ENCODE data around the gene PIH1D1. TPM values are rescaled to one million over a fixed set of nuclear protein-coding genes. Genes with fewer than 3 reads are reported as not detected.

PIH1D1 gene
- total RNA-seq, 2 experiments from 2014 or later = 145 to 151 TPM

DNA sequence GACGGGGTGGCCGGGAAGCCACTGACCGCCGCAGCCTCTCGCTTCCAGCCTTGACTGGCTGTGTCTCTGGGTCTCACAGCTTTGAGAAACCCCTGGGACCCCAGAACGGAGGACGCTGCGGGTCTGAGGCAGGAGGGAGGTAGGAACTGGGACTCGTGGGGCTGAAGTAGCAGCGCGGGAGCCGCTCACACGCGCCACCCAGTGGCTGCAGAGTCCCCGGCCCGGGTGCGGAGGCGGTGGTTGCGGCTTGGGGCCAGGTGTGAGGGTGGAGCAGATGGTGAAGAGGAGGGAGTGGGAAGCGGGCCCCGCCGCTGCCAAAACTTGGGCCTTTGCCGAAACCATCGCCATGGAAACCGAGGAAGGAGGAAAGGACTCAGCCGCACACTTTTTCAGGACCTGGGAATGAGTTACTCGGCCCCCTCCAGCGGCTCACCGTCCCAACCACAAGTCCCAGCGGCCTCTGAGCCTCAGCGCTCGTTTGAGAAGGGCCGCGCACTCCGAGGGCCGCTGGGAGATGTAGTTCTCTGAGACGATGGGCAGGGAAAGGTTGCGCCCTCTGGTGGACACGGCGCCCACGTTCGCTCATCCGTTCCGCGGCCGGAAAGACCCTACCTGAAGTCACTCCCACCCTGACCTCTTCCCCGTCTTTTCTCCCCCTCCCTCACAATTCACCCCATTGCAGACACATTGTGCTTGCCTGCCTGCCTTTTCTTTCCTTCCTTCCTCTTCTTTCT lies 8.1 kb downstream of the PIH1D1 start:
- H3K4me1 ChIP-seq (ENCODE audit: insufficient read depth, low read length) = peaks cover 47% of the 10 kb centered on the region
- intact Hi-C loops (cut with DNase I, micrococcal nuclease) = loop anchor here (1.0 to 10.0 kb wide), 7 partner anchors 8 to 449 kb away; partner anchors contain the start of genes FLT3LG (in 1 of the 2), GYS1 (in 1 of the 2), PIH1D1 (in 1 of the 2) and RUVBL2 (in 1 of the 2)
- POLR2A ChIA-PET = interaction anchor here (0.7 to 1.9 kb wide), 7 partner anchors 26 to 52 kb away, joined by 3 to 5 read pairs (median 3); partner anchors contain the start of gene FLT3LG
- Mint-ChIP-seq H3K36me3 (ENCODE audit: low read depth) (peaks cover 34% of the 10 kb centered on the region), H3K27me3 (peaks cover 47% of the 10 kb centered on the region), H3K27ac (peak overlapping the region; percentile 84), H3K4me3 (peak overlapping the region; percentile 85), H3K9me3 (no peaks in the 10 kb centered on the region), H3K4me1 (ENCODE audit: low read depth) (peaks cover 41% of the 10 kb centered on the region)
- CTCF ChIA-PET = interaction anchor here (0.6 to 3.9 kb wide), 14 partner anchors 8 to 187 kb away, joined by 3 to 19 read pairs (median 4); partner anchors contain the start of genes CD37, FLT3LG and PIH1D1
- H3K9me3 ChIP-seq (ENCODE audit: control insufficient read depth in 1 of 2, insufficient read depth in 1 of 2, low read length in 2 of 2) = no peaks in the 10 kb centered on the region
- H3K27me3 ChIP-seq (ENCODE audit: control insufficient read depth in 1 of 2, insufficient read depth in 2 of 2, low read length in 2 of 2) = peaks cover 39% of the 10 kb centered on the region in 2 experiments
- peak; percentile 89 to 96 (median 91) for DNase-seq
- TF ChIP-seq, protein P1, sequence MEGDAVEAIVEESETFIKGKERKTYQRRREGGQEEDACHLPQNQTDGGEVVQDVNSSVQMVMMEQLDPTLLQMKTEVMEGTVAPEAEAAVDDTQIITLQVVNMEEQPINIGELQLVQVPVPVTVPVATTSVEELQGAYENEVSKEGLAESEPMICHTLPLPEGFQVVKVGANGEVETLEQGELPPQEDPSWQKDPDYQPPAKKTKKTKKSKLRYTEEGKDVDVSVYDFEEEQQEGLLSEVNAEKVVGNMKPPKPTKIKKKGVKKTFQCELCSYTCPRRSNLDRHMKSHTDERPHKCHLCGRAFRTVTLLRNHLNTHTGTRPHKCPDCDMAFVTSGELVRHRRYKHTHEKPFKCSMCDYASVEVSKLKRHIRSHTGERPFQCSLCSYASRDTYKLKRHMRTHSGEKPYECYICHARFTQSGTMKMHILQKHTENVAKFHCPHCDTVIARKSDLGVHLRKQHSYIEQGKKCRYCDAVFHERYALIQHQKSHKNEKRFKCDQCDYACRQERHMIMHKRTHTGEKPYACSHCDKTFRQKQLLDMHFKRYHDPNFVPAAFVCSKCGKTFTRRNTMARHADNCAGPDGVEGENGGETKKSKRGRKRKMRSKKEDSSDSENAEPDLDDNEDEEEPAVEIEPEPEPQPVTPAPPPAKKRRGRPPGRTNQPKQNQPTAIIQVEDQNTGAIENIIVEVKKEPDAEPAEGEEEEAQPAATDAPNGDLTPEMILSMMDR (IDR thresholded peaks at IDR 0.05) = peak; percentile 95
- peak; percentile 89 for ATAC-seq (ENCODE audit: poor library complexity)
- no peak overlapping the region for H3K27ac ChIP-seq (ENCODE audit: low read depth in 1 of 2, low read length in 2 of 2)
- peaks cover 16% of the 10 kb centered on the region for H3K36me3 ChIP-seq (ENCODE audit: insufficient read depth, low read length)
- peak overlapping the region; percentile 66 for H3K4me3 ChIP-seq (ENCODE audit: low read length)

DNA sequence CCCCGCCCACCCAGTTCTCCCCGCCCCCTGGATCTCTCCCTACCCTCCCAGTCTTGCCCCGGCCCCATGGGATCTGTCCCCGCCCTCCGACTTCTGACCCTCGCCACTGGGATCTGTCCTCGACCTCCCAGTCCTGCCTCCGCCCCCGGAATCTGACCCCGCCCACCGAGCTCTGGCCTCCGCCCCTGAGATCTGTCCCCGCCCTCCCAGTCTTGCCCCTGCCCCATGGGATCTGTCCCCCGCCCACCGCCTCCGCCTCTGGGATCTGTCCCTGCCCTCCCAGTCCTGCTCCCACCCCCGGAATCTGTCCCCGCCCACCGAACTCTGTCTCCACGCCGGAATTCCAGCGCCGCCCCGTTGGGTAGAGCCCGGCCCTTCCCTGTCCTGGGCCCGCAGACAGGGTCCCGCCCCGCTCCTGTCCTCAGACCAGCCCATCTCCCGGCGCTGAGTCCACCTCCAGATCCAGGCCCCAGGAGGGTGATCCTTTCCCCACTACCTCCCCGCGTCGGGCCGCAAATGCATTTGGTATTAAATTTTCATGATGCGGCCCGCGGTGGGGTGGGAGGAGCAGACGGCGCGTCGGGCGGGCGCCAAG lies 8.7 kb downstream of the PIH1D1 start:
- Histone ChIP-seq H3K27ac (ENCODE audit: low read depth in 1 of 2, low read length in 2 of 2) (no peak overlapping the region), H3K4me3 (ENCODE audit: low read length) (peak overlapping the region; percentile 66), H3K27me3 (ENCODE audit: control insufficient read depth in 1 of 2, insufficient read depth in 2 of 2, low read length in 2 of 2) (peaks cover 45 to 46% of the 10 kb centered on the region in 2 experiments), H3K4me1 (ENCODE audit: insufficient read depth, low read length) (peaks cover 41% of the 10 kb centered on the region), H3K9me3 (ENCODE audit: control insufficient read depth in 1 of 2, insufficient read depth in 1 of 2, low read length in 2 of 2) (no peaks in the 10 kb centered on the region), H3K36me3 (ENCODE audit: insufficient read depth, low read length) (peaks cover 11% of the 10 kb centered on the region)
- ChIA-PET POLR2A (interaction anchor here (0.9 to 1.9 kb wide), 5 partner anchors 28 to 51 kb away, joined by 3 to 6 read pairs (median 4); no protein-coding TSS in a partner anchor), CTCF (interaction anchor here (0.7 to 3.9 kb wide), 10 partner anchors 9 to 107 kb away, joined by 3 to 19 read pairs (median 4); partner anchors contain the start of genes CD37, FLT3LG and PIH1D1)
- peak overlapping the region; percentile 84 for H3K27ac Mint-ChIP-seq
- H3K9me3 Mint-ChIP-seq = no peaks in the 10 kb centered on the region
- peaks cover 54% of the 10 kb centered on the region for H3K27me3 Mint-ChIP-seq
- peaks cover 36% of the 10 kb centered on the region for H3K4me1 Mint-ChIP-seq (ENCODE audit: low read depth)
- intact Hi-C loops (cut with DNase I, micrococcal nuclease) = loop anchor here (1.0 to 10.0 kb wide), 7 partner anchors 8 to 448 kb away; partner anchors contain the start of genes FLT3LG (in 1 of the 2), GYS1 (in 1 of the 2), PIH1D1 (in 1 of the 2) and RUVBL2 (in 1 of the 2)
- DNase-seq (peak in 11 of 14 experiments; percentile 25 to 74 (median 51)), ATAC-seq (ENCODE audit: poor library complexity) (peak; percentile 28)
- TF ChIP-seq, protein P1 (IDR thresholded peaks at IDR 0.05) = no peak
- H3K36me3 Mint-ChIP-seq (ENCODE audit: low read depth) = peaks cover 29% of the 10 kb centered on the region
- peak overlapping the region; percentile 85 for H3K4me3 Mint-ChIP-seq

DNA sequence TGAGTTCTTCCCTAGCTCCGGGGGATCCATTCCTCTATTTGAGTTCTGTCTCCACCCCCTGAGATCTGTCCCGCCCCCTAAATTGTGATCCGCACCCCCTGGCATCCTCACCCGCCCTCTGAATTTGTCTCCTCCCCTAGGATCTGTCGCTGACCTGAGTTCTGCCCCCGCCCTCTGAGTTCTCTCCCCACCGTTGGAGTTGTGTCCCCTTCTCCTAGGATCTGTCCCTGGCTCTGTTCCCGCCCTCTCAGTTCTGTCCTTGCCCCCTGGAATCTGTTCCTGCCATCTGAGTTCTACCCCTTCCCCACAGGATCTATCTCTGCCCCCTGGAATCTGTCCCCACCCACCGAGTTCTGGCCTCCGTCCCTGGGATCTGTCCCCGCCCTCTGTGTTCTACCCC lies 9.3 kb downstream of the PIH1D1 start:
- TF ChIP-seq, protein P1 (IDR thresholded peaks at IDR 0.05) = no peak
- peaks cover 50 to 51% of the 10 kb centered on the region in 2 experiments for H3K27me3 ChIP-seq (ENCODE audit: control insufficient read depth in 1 of 2, insufficient read depth in 2 of 2, low read length in 2 of 2)
- H3K27ac Mint-ChIP-seq = no peak overlapping the region
- H3K36me3 Mint-ChIP-seq (ENCODE audit: low read depth) = peaks cover 24% of the 10 kb centered on the region
- ATAC-seq (ENCODE audit: poor library complexity) = no peak
- H3K4me3 ChIP-seq (ENCODE audit: low read length) = no peak overlapping the region
- ChIA-PET CTCF (interaction anchor here (0.9 to 3.9 kb wide), 6 partner anchors 11 to 51 kb away, joined by 3 to 19 read pairs (median 4); no protein-coding TSS in a partner anchor), POLR2A (interaction anchor here (1.1 to 1.9 kb wide), 5 partner anchors 11 to 51 kb away, joined by 3 to 6 read pairs (median 4); partner anchors contain the start of gene ALDH16A1)
- no peaks in the 10 kb centered on the region for H3K9me3 Mint-ChIP-seq
- H3K27me3 Mint-ChIP-seq = peaks cover 59% of the 10 kb centered on the region
- H3K4me1 Mint-ChIP-seq (ENCODE audit: low read depth) = peaks cover 36% of the 10 kb centered on the region
- no peak overlapping the region for H3K27ac ChIP-seq (ENCODE audit: low read depth in 1 of 2, low read length in 2 of 2)
- H3K4me1 ChIP-seq (ENCODE audit: insufficient read depth, low read length) = peaks cover 36% of the 10 kb centered on the region
- H3K9me3 ChIP-seq (ENCODE audit: control insufficient read depth in 1 of 2, insufficient read depth in 1 of 2, low read length in 2 of 2) = no peaks in the 10 kb centered on the region
- peak in 2 of 14 experiments; percentile 6 to 55 for DNase-seq
- intact Hi-C loops (cut with DNase I, micrococcal nuclease) = loop anchor here in 1 of 2 experiments (5.0 to 10.0 kb wide), 2 partner anchors 110 to 448 kb away; partner anchors contain the start of genes GYS1 and RUVBL2
- H3K36me3 ChIP-seq (ENCODE audit: insufficient read depth, low read length) = peaks cover 10% of the 10 kb centered on the region
- H3K4me3 Mint-ChIP-seq = peak overlapping the region; percentile 85

Measured in CD4-positive, alpha-beta T cell (primary cell).